Panc1 (cell line): ENCODE measurements around the gene ECI2. TPM values are rescaled to one million over a fixed set of nuclear protein-coding genes. Genes with fewer than 3 reads are reported as not detected.

Experiments
- ATAC-seq: fragments of 200-7000 bp; cut with Tn5 transposase; 2 replicates; pipeline ENCODE4 v1.9.1; 2020; ENCODE audit warnings: mild to moderate bottlenecking, moderate library complexity
- BruUV-seq: library from RNA; stranded (reverse); fragments of 400-500 nt; replicated peaks from 2 replicates; lab custom pipeline; 2021; lab: Mats Ljungman, UMichigan
- CTCF ChIA-PET: fragments of 300-600 bp; sonication (Branson Sonifier 250); formaldehyde crosslinking; loops from one replicate; lab custom pipeline; 2022; ENCODE audit warnings: antibody characterized with exemption; lab: Charles Lee
- POLR2A ChIA-PET: fragments of 300-600 bp; sonication (Branson Sonifier 250); formaldehyde crosslinking; loops from one replicate; lab custom pipeline; 2022; ENCODE audit warnings: antibody characterized with exemption; lab: Charles Lee
- DNase-seq: peaks from one replicate; pipeline ENCODE4 v3.0.0-alpha.2; 2010; ENCODE audit warnings: low read depth, low spot score
- H3K27ac ChIP-seq: 2 replicates; pipeline ENCODE4 v1.5.1; 2011; ENCODE audit warnings: mild to moderate bottlenecking, low read length, inconsistent platforms
- H3K27me3 ChIP-seq: fragments of 200-500 bp; sonication (Bioruptor generic); 2 replicates; pipeline ENCODE4 v1.6.0; 2014; ENCODE audit warnings: low read length, inconsistent platforms; ENCODE audit not compliant: control insufficient read depth, insufficient read depth
- H3K36me3 ChIP-seq: fragments of 200-500 bp; sonication (Bioruptor generic); 2 replicates; pipeline ENCODE4 v1.5.1; 2014; ENCODE audit warnings: inconsistent platforms, mild to moderate bottlenecking, low read length, moderate library complexity; ENCODE audit not compliant: control insufficient read depth, insufficient read depth
- H3K4me1 ChIP-seq: 2 replicates; pipeline ENCODE4 v1.5.1; 2011; ENCODE audit warnings: inconsistent platforms, mild to moderate bottlenecking, low read length, moderate library complexity; ENCODE audit not compliant: control insufficient read depth, insufficient read depth
- H3K4me3 ChIP-seq, 2 experiments: 2 replicates each; pipeline ENCODE4 v1.5.1; 2011 to 2012; ENCODE audit warnings: low read depth in 2 of 2, low read length in 2 of 2, mild to moderate bottlenecking in 2 of 2, inconsistent platforms in 1 of 2, moderate library complexity in 1 of 2
- H3K9me3 ChIP-seq: fragments of 200-500 bp; sonication (Bioruptor generic); 2 replicates; pipeline ENCODE4 v1.5.1; 2014; ENCODE audit warnings: low read depth, mild to moderate bottlenecking, inconsistent platforms, low read length, moderate library complexity; ENCODE audit not compliant: control insufficient read depth, insufficient read depth
- CTCF ChIP-seq: fragments of 450-650 bp; IDR thresholded peaks from 2 replicates; pipeline ENCODE4 v1.5.1; 2017; ENCODE audit warnings: mild to moderate bottlenecking
- POLR2AphosphoS5 ChIP-seq: IDR thresholded peaks from 2 replicates; pipeline ENCODE4 v1.6.1; 2012; ENCODE audit warnings: mild to moderate bottlenecking, low read depth, low read length, moderate library complexity
- REST ChIP-seq, 2 experiments: IDR thresholded peaks; 2 replicates each; pipeline ENCODE4 v1.6.1; 2011 to 2012; ENCODE audit warnings: low read depth in 2 of 2, control low read depth in 1 of 2, low read length in 1 of 2, mild to moderate bottlenecking in 1 of 2, moderate library complexity in 1 of 2; ENCODE audit not compliant: insufficient read depth in 1 of 2
- SIN3A ChIP-seq: IDR thresholded peaks from 2 replicates; pipeline ENCODE4 v1.6.1; 2012; ENCODE audit warnings: low read depth, mild to moderate bottlenecking, low read length, moderate library complexity, borderline replicate concordance; ENCODE audit not compliant: insufficient read depth
- TCF7L2 ChIP-seq: IDR thresholded peaks from 2 replicates; pipeline ENCODE4 v1.6.1; 2011; ENCODE audit warnings: mild to moderate bottlenecking, low read depth, low read length, inconsistent platforms
- in situ Hi-C: cut with HindIII; loops from 2 replicates; pipeline ENCODE4 v1.10.0; 2016; ENCODE audit warnings: low sequenced_read_pairs, low pct_unique_long_range_greater_than_20kb
- intact Hi-C: fragments of 100-400 bp; cut with micrococcal nuclease; formaldehyde crosslinking; loops from one replicate; pipeline ENCODE4 v1.10.0; 2022; ENCODE audit not compliant: unreplicated experiment
- total RNA-seq: library from RNA; stranded (reverse); gene quantifications from one replicate; pipeline ENCODE4 v1.2.1, GENCODE V29; 2021; ENCODE audit not compliant: unreplicated experiment

ECI2 gene
- total RNA-seq, 1 experiment from 2014 or later = 34.5 TPM

- TF ChIP-seq POLR2AphosphoS5 = no peak
- no peak for TF ChIP-seq SIN3A
- no peak for TF ChIP-seq REST (IDR thresholded peaks at IDR 0.05; ENCODE audit: insufficient read depth in 1 of 2, low read depth in 2 of 2, low read length in 1 of 2)
- TF ChIP-seq CTCF = no peak
- TF ChIP-seq TCF7L2 = no peak
- Histone ChIP-seq H3K36me3 (no peaks in the 10 kb centered on the region; the same call in 1 of the 2 replicates), H3K4me3 (no peak overlapping the region), H3K27ac (no peak overlapping the region), H3K4me1 (no peaks in the 10 kb centered on the region), H3K9me3 (no peaks in the 10 kb centered on the region), H3K27me3 (no peaks in the 10 kb centered on the region; the same call in 1 of the 2 replicates)
- POLR2A ChIA-PET = no interaction called here
- ATAC-seq (no peak), DNase-seq (no peak)
- CTCF ChIA-PET = no interaction called here
- intact Hi-C loops = no loop called here
- no TSS peak for BruUV-seq
- in situ Hi-C loops = no loop called here
Measured at GRCh38 chr6:4105980-4106536, 29.3 kb downstream of the ECI2 start.

GRCh38 chr6:4103929-4104328 is 31.4 kb downstream of the ECI2 start:
- Histone ChIP-seq H3K27me3 (no peaks in the 10 kb centered on the region; the same call in 1 of the 2 replicates), H3K36me3 (no peaks in the 10 kb centered on the region), H3K27ac (no peak overlapping the region), H3K4me3 (no peak overlapping the region), H3K4me1 (no peaks in the 10 kb centered on the region), H3K9me3 (no peaks in the 10 kb centered on the region)
- CTCF ChIA-PET = no interaction called here
- intact Hi-C loops = no loop called here
- TF ChIP-seq CTCF (no peak), SIN3A (no peak), REST (IDR thresholded peaks at IDR 0.05; ENCODE audit: insufficient read depth in 1 of 2, low read depth in 2 of 2, low read length in 1 of 2) (no peak), TCF7L2 (no peak), POLR2AphosphoS5 (no peak)
- POLR2A ChIA-PET = no interaction called here
- BruUV-seq = no TSS peak
- DNase-seq (no peak), ATAC-seq (no peak)
- in situ Hi-C loops = no loop called here
